HFF-Myc (cell line): ENCODE results near the gene NIPAL1.
"Not testable (repeated sequence)": the region's sequence is repeated elsewhere in the genome, so short reads cannot be mapped to it uniquely, and the experiment has no call there.

Source experiments
- DNase-seq: peaks from one replicate; pipeline ENCODE4 v3.0.0-alpha.2; 2011; ENCODE audit warnings: low read depth; ENCODE audit errors: extremely low read depth
- H3K4me3 ChIP-seq: replicated peaks from 2 replicates; pipeline ENCODE4 v1.5.1; 2011; ENCODE audit warnings: low read depth, mild to moderate bottlenecking, control low read depth, low read length
- CTCF ChIP-seq: IDR thresholded peaks from 2 replicates; pipeline ENCODE4 v1.5.1; 2012; ENCODE audit warnings: mild to moderate bottlenecking, low read depth, low read length, control low read depth; ENCODE audit errors: missing control alignments

Gene NIPAL1

GRCh38 chr4:47996021-47996420, 20.6 kb upstream of the NIPAL1 start:
- no peak for TF ChIP-seq CTCF

GRCh38 chr4:48002267-48002666, 14.3 kb upstream of the NIPAL1 start:
- no peak for TF ChIP-seq CTCF

More at GRCh38 chr4:47996021-47996420, 20.6 kb upstream of the NIPAL1 start:
- DNase-seq, result no peak
- H3K4me3 ChIP-seq, result no peak overlapping the region

GRCh38 chr4:48003568-48003967, 13.0 kb upstream of the NIPAL1 start:
- not testable (repeated sequence) for H3K4me3 ChIP-seq, DNase-seq
- TF ChIP-seq CTCF, result peak; percentile 52

More at GRCh38 chr4:48002267-48002666, 14.3 kb upstream of the NIPAL1 start:
- no peak overlapping the region for H3K4me3 ChIP-seq
- no peak for DNase-seq

- TF ChIP-seq CTCF, result no peak
- no peak for DNase-seq
- H3K4me3 ChIP-seq, result no peak overlapping the region
Observed at GRCh38 chr4:48005781-48006180, 10.8 kb upstream of the NIPAL1 start.

- no peak for TF ChIP-seq CTCF
- DNase-seq, result no peak
Observed at GRCh38 chr4:48008021-48008596, 8.5 kb upstream of the NIPAL1 start.

GRCh38 chr4:48010906-48011305, 5.7 kb upstream of the NIPAL1 start:
- H3K4me3 ChIP-seq, DNase-seq: not testable (repeated sequence)

More at GRCh38 chr4:48008021-48008596, 8.5 kb upstream of the NIPAL1 start:
- H3K4me3 ChIP-seq, result no peak overlapping the region

- no peak for TF ChIP-seq CTCF
- H3K4me3 ChIP-seq, result no peak overlapping the region
Observed at GRCh38 chr4:48011722-48012121, 4.8 kb upstream of the NIPAL1 start.

More at GRCh38 chr4:48011722-48012121, 4.8 kb upstream of the NIPAL1 start:
- DNase-seq, result no peak
